ENCODE results near the gene TEX30.

Gene TEX30

DNA sequence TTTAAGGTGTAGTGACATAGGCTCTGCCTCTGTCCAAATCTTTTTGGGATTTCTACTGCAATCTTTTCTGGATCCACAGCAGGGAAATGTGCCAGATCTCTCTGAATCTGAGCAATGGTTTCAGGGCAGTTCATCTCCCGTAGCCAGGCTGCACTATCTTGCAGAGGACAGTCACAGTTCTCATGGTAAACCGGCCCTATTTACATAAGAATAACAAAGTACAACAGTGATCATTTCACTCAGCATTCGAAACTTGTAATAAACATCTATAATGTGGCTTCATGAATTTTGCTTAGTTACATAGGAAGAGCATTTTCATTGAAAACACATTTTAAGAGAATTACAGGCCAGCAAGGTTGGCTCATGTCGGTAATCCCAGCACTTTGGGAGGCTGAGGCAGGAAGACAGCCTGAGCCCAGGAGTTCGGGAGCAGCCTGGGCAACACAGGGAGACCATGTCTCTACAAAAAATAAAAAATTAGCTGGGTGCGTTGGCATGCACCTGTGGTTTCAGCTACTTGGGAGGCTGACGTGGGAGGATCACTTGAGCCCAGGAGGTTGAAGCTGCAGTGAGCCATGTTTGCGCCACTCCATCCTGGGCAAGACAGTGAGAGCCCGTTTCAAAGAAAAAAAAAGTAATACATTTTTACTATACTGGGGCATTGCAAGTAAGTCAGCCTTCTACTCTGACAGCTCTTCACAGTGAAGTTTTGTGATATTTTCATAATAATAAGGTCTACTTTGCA lies 20.2 kb upstream of the TEX30 start:
- TF ChIP-seq YY1 (IDR thresholded peaks at IDR 0.05; ENCODE audit: low read depth) (no peak), TEAD4 (IDR thresholded peaks at IDR 0.05) (no peak), EP300 (IDR thresholded peaks at IDR 0.05; ENCODE audit: borderline replicate concordance) (no peak), TCF12 (IDR thresholded peaks at IDR 0.05; ENCODE audit: low read depth) (no peak), RAD21 (IDR thresholded peaks at IDR 0.05; ENCODE audit: low read depth) (no peak), NFIC (IDR thresholded peaks at IDR 0.05) (no peak), EGR1 (IDR thresholded peaks at IDR 0.05) (no peak), REST (IDR thresholded peaks at IDR 0.05; ENCODE audit: low read depth) (no peak), MAX (IDR thresholded peaks at IDR 0.05) (no peak), FOXM1 (IDR thresholded peaks at IDR 0.05; ENCODE audit: borderline replicate concordance, low read depth) (no peak), ZBTB7A (IDR thresholded peaks at IDR 0.05; ENCODE audit: low read depth) (no peak), TAF1 (IDR thresholded peaks at IDR 0.05; ENCODE audit: low read depth) (no peak), CEBPB (IDR thresholded peaks at IDR 0.05) (no peak)

DNA sequence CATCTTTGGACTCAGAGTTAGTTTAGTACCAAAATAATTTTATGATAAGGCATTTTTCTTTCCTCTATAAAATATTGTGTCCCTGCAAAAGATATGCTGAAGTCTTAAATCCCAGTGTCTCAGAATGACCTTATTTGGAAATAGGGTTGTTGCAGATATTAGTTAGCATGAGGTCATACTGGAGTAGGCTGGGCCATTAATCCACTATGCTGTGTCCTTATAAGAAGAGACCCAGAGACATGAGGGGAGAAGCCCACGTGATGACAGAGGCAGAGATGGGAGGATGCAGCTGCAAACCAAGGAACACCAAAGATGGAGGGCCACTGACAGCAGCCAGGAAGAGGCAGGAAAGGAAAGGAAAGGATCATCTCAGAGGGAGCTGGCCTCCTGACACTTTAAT lies 18.8 kb upstream of the TEX30 start:
- no peak for TF ChIP-seq TAF1 (IDR thresholded peaks at IDR 0.05; ENCODE audit: low read depth)

GRCh38 chr13:102788683-102789082 lies 15.1 kb upstream of the TEX30 start:
- TF ChIP-seq CEBPB (IDR thresholded peaks at IDR 0.05) (no peak), REST (IDR thresholded peaks at IDR 0.05; ENCODE audit: low read depth) (no peak), CREB1 (IDR thresholded peaks at IDR 0.05; ENCODE audit: low read depth) (no peak), EP300 (IDR thresholded peaks at IDR 0.05; ENCODE audit: borderline replicate concordance) (no peak), FOXM1 (IDR thresholded peaks at IDR 0.05; ENCODE audit: borderline replicate concordance, low read depth) (no peak), YY1 (IDR thresholded peaks at IDR 0.05; ENCODE audit: low read depth) (no peak), RAD21 (IDR thresholded peaks at IDR 0.05; ENCODE audit: low read depth) (no peak), EGR1 (IDR thresholded peaks at IDR 0.05) (no peak), TEAD4 (IDR thresholded peaks at IDR 0.05) (no peak), NFIC (IDR thresholded peaks at IDR 0.05) (no peak), TAF1 (IDR thresholded peaks at IDR 0.05; ENCODE audit: low read depth) (no peak)

- TF ChIP-seq TEAD4 (IDR thresholded peaks at IDR 0.05) (no peak), MAX (IDR thresholded peaks at IDR 0.05) (no peak), EP300 (IDR thresholded peaks at IDR 0.05; ENCODE audit: borderline replicate concordance) (no peak), FOXM1 (IDR thresholded peaks at IDR 0.05; ENCODE audit: borderline replicate concordance, low read depth) (no peak), TCF12 (IDR thresholded peaks at IDR 0.05; ENCODE audit: low read depth) (no peak), EGR1 (IDR thresholded peaks at IDR 0.05) (no peak), TAF1 (IDR thresholded peaks at IDR 0.05; ENCODE audit: low read depth) (no peak), ZBTB7A (IDR thresholded peaks at IDR 0.05; ENCODE audit: low read depth) (no peak), CREB1 (IDR thresholded peaks at IDR 0.05; ENCODE audit: low read depth) (no peak), REST (IDR thresholded peaks at IDR 0.05; ENCODE audit: low read depth) (no peak), RAD21 (IDR thresholded peaks at IDR 0.05; ENCODE audit: low read depth) (no peak), YY1 (IDR thresholded peaks at IDR 0.05; ENCODE audit: low read depth) (no peak), CEBPB (IDR thresholded peaks at IDR 0.05) (no peak), USF1 (IDR thresholded peaks at IDR 0.05) (no peak), NFIC (IDR thresholded peaks at IDR 0.05) (no peak)
Measured at GRCh38 chr13:102784483-102784882, 10.9 kb upstream of the TEX30 start.

- TF ChIP-seq NFIC (IDR thresholded peaks at IDR 0.05), result no peak
- no peak for TF ChIP-seq TEAD4 (IDR thresholded peaks at IDR 0.05)
- no peak for TF ChIP-seq USF1 (IDR thresholded peaks at IDR 0.05)
- no peak for TF ChIP-seq ZBTB7A (IDR thresholded peaks at IDR 0.05; ENCODE audit: low read depth)
- no peak for TF ChIP-seq MAX (IDR thresholded peaks at IDR 0.05)
- no peak for TF ChIP-seq REST (IDR thresholded peaks at IDR 0.05; ENCODE audit: low read depth)
- no peak for TF ChIP-seq TAF1 (IDR thresholded peaks at IDR 0.05; ENCODE audit: low read depth)
- TF ChIP-seq CEBPB (IDR thresholded peaks at IDR 0.05), result no peak
- TF ChIP-seq EP300 (IDR thresholded peaks at IDR 0.05; ENCODE audit: borderline replicate concordance), result no peak
- no peak for TF ChIP-seq TCF12 (IDR thresholded peaks at IDR 0.05; ENCODE audit: low read depth)
- TF ChIP-seq YY1 (IDR thresholded peaks at IDR 0.05; ENCODE audit: low read depth), result no peak
- TF ChIP-seq EGR1 (IDR thresholded peaks at IDR 0.05), result no peak
- no peak for TF ChIP-seq FOXM1 (IDR thresholded peaks at IDR 0.05; ENCODE audit: borderline replicate concordance, low read depth)
- TF ChIP-seq RAD21 (IDR thresholded peaks at IDR 0.05; ENCODE audit: low read depth), result no peak
- no peak for TF ChIP-seq CREB1 (IDR thresholded peaks at IDR 0.05; ENCODE audit: low read depth)
Measured at GRCh38 chr13:102781591-102781990, 8.0 kb upstream of the TEX30 start.
